ENCODE data around the gene NT5DC4. TPM values are rescaled to one million over a fixed set of nuclear protein-coding genes. Genes with fewer than 3 reads are reported as not detected.

NT5DC4 gene
- total and polyA plus RNA-seq, 2 of the 4 experiments (the other 2 are of a cell fraction): not detected

GRCh38 chr2:112777036-112777435, 56.2 kb downstream of the NT5DC4 start:
- ChIA-PET CTCF (no interaction called here), POLR2A (ENCODE audit: unreplicated experiment) (no interaction called here)
- Histone ChIP-seq H3K14ac (replicated peaks; ENCODE audit: low read depth, low read length) (no peak overlapping the region), H3K9me1 (ENCODE audit: insufficient read depth, low read length) (no peaks in the 10 kb centered on the region), H4K8ac (ENCODE audit: low read depth in 2 of 2, low read length in 2 of 2) (no peak overlapping the region), H2BK5ac (ENCODE audit: low read depth, low read length, poor library complexity, severe bottlenecking) (no peak overlapping the region), H2BK20ac (ENCODE audit: low read depth, low read length) (no peak overlapping the region), H2AK9ac (replicated peaks; ENCODE audit: low read depth, low read length, poor library complexity) (no peak overlapping the region), H3K18ac (ENCODE audit: low read depth, low read length) (no peak overlapping the region), H3K27ac (ENCODE audit: insufficient read depth, low read length) (no peak overlapping the region), H3K23ac (ENCODE audit: low read depth, low read length) (no peak overlapping the region), H3K4ac (ENCODE audit: low read depth, low read length) (no peak overlapping the region), H3K27me3 (ENCODE audit: control insufficient read depth, insufficient read depth, low read length) (no peaks in the 10 kb centered on the region), H3K9ac (ENCODE audit: low read depth, low read length) (no peak overlapping the region), H3K4me2 (ENCODE audit: low read depth, low read length) (no peak overlapping the region), H3K4me1 (ENCODE audit: control insufficient read depth, insufficient read depth, low read length) (no peaks in the 10 kb centered on the region), H2BK120ac (ENCODE audit: low read depth, low read length) (no peak overlapping the region), H3K36me3 (ENCODE audit: control insufficient read depth, insufficient read depth, low read length) (no peaks in the 10 kb centered on the region), H2AFZ (replicated peaks; ENCODE audit: low read length, poor library complexity) (no peak overlapping the region), H4K20me1 (ENCODE audit: insufficient read depth, low read length) (no peaks in the 10 kb centered on the region), H4K5ac (ENCODE audit: low read depth, low read length) (no peak overlapping the region), H2AK5ac (ENCODE audit: low read depth, low read length) (no peak overlapping the region), H3K9me3 (ENCODE audit: control insufficient read depth, insufficient read depth, low read length) (no peaks in the 10 kb centered on the region), H2BK15ac (ENCODE audit: low read depth, low read length) (no peak overlapping the region), H4K91ac (ENCODE audit: insufficient read depth, low read depth, low read length) (no peak overlapping the region), H3K4me3 (ENCODE audit: insufficient read depth, low read depth, low read length) (no peak overlapping the region), H3K79me1 (ENCODE audit: low read depth in 1 of 2, low read length in 2 of 2) (no peaks in the 10 kb centered on the region), H3K56ac (ENCODE audit: extremely low read depth, insufficient read depth, low read length) (no peak overlapping the region)
- ATAC-seq (ENCODE audit: low read depth): no peak
- DNase-seq: no peak
- in situ Hi-C loops (cut with MboI; ENCODE audit: low sequenced_read_pairs) (no loop called here), dilution Hi-C loops (cut with HindIII; ENCODE audit: low sequenced_read_pairs, unreplicated experiment) (no loop called here), intact Hi-C loops (cut with micrococcal nuclease) (no loop called here)
- no TSS peak for BruUV-seq (replicated peaks)
- TF ChIP-seq RCOR1 (IDR thresholded peaks at IDR 0.05; ENCODE audit: insufficient replicate concordance, low read length) (no peak), USF2 (IDR thresholded peaks at IDR 0.05; ENCODE audit: low read depth, low read length) (no peak)

Measured in IMR-90 (cell line).